DND-41 (cell line): ENCODE results near the gene JMJD1C.

ENCODE experiments used
- ATAC-seq: fragments of 200-7000 bp; cut with Tn5 transposase; 3 replicates; pipeline ENCODE4 v1.9.1; 2021; ENCODE audit warnings: low read depth; ENCODE audit not compliant: insufficient read depth
- DNase-seq: peaks from one replicate; pipeline ENCODE4 v3.0.0-alpha.2; 2020
- H2AFZ ChIP-seq: 2 replicates; pipeline ENCODE4 v1.6.0; 2012; ENCODE audit warnings: low read depth, low read length
- H3K27ac ChIP-seq: 2 replicates; pipeline ENCODE4 v1.5.1; 2012; ENCODE audit warnings: low read length, inconsistent platforms
- H3K27me3 ChIP-seq: fragments of 200-600 bp; sonication (generic); 2 replicates; pipeline ENCODE4 v1.6.0; 2012; ENCODE audit warnings: low read length, mild to moderate bottlenecking, inconsistent platforms; ENCODE audit not compliant: insufficient read depth, poor library complexity
- H3K36me3 ChIP-seq: 2 replicates; pipeline ENCODE4 v1.5.1; 2012; ENCODE audit warnings: low read length, inconsistent platforms; ENCODE audit not compliant: insufficient read depth
- H3K4me1 ChIP-seq: 2 replicates; pipeline ENCODE4 v1.5.1; 2012; ENCODE audit warnings: mild to moderate bottlenecking, low read length; ENCODE audit not compliant: insufficient read depth
- H3K4me2 ChIP-seq: 2 replicates; pipeline ENCODE4 v1.6.0; 2012; ENCODE audit warnings: mild to moderate bottlenecking, moderate library complexity, low read length, inconsistent platforms; ENCODE audit not compliant: insufficient read depth
- H3K4me3 ChIP-seq, 2 experiments: fragments of 200-600 bp in 1 of 2; shearing (Covaris generic) in 1 of 2; 2 replicates each; pipeline ENCODE4 v1.5.1; 2012 to 2016; ENCODE audit warnings: inconsistent platforms in 2 of 2, low read length in 2 of 2, mild to moderate bottlenecking in 2 of 2, low read depth in 1 of 2, moderate library complexity in 1 of 2
- H3K79me2 ChIP-seq: 2 replicates; pipeline ENCODE4 v1.6.0; 2012; ENCODE audit warnings: low read length, inconsistent platforms; ENCODE audit not compliant: insufficient read depth
- H3K9ac ChIP-seq: 2 replicates; pipeline ENCODE4 v1.6.0; 2012; ENCODE audit warnings: low read depth, mild to moderate bottlenecking, inconsistent platforms, low read length, moderate library complexity
- H3K9me3 ChIP-seq: 2 replicates; pipeline ENCODE4 v1.5.1; 2012; ENCODE audit warnings: low read length, moderate library complexity, mild to moderate bottlenecking, inconsistent platforms; ENCODE audit not compliant: insufficient read depth, severe bottlenecking
- H4K20me1 ChIP-seq: 2 replicates; pipeline ENCODE4 v1.6.0; 2012; ENCODE audit warnings: low read length; ENCODE audit not compliant: insufficient read depth
- CTCF ChIP-seq: IDR thresholded peaks from 2 replicates; pipeline ENCODE4 v1.5.1; 2012; ENCODE audit warnings: borderline replicate concordance, low read length, moderate library complexity, mild to moderate bottlenecking; ENCODE audit not compliant: poor library complexity, severe bottlenecking; ENCODE audit errors: extremely low read depth
- EZH2 ChIP-seq: IDR thresholded peaks from 3 replicates; pipeline ENCODE4 v1.6.1; 2012; ENCODE audit warnings: borderline replicate concordance, low read depth, mild to moderate bottlenecking, moderate library complexity, low read length, inconsistent platforms; ENCODE audit not compliant: severe bottlenecking

JMJD1C gene

DNA sequence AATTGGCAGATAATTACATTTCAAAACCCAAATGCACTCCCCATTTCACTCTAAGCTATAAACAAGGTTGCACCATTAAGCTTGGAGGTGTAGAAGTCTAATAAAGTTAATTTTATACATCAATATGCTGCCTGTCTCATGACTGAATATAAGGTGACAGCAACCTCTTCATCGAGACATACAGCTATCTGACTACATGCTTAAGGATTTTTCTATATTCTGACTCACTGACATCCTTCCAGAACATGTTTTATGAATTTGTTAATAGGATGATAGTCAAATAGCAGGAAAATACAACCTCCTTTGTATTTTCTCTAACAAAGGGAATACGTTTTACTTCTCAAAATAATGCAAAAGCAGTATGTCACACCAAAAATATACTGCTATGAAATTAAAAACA is 256.1 kb downstream of the JMJD1C start:
- Histone ChIP-seq H3K4me1 (no peaks in the 10 kb centered on the region), H4K20me1 (peaks cover 15% of the 10 kb centered on the region), H3K4me3 (no peak overlapping the region), H3K9me3 (no peaks in the 10 kb centered on the region), H3K79me2 (peaks cover 44% of the 10 kb centered on the region), H3K27ac (no peak overlapping the region), H2AFZ (no peak overlapping the region), H3K9ac (no peak overlapping the region), H3K36me3 (peaks cover 89% of the 10 kb centered on the region), H3K27me3 (no peaks in the 10 kb centered on the region), H3K4me2 (no peak overlapping the region)
- TF ChIP-seq EZH2, result no peak
- TF ChIP-seq CTCF, result no peak
- no peak for DNase-seq
- no peak for ATAC-seq

DNA sequence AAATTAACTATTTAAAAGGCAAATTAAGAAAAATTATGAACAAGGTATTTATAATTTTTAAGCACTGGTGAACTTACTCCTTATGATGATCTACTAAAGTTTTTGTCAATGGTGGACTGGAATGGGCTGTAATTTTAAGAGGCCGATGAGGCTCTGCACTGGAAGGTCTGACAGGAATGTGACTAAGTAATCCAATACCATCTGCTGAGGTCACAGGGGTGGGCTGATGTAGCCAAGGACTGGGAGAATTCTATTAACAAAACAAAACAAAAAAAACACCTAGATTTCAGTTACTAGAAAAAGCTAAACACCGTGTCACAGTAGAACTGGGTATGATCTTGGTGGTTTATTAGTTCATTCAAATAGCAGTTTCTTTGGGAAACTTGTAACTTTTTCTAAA is 256.8 kb downstream of the JMJD1C start:
- Histone ChIP-seq H3K79me2 (peaks cover 41% of the 10 kb centered on the region), H3K9me3 (no peaks in the 10 kb centered on the region), H4K20me1 (peaks cover 15% of the 10 kb centered on the region), H3K4me3 (no peak overlapping the region), H3K27ac (no peak overlapping the region), H3K9ac (no peak overlapping the region), H3K4me1 (no peaks in the 10 kb centered on the region), H3K27me3 (no peaks in the 10 kb centered on the region), H3K4me2 (no peak overlapping the region), H3K36me3 (peaks cover 89% of the 10 kb centered on the region), H2AFZ (no peak overlapping the region)
- TF ChIP-seq CTCF (no peak), EZH2 (no peak)
- DNase-seq, result no peak
- no peak for ATAC-seq

DNA sequence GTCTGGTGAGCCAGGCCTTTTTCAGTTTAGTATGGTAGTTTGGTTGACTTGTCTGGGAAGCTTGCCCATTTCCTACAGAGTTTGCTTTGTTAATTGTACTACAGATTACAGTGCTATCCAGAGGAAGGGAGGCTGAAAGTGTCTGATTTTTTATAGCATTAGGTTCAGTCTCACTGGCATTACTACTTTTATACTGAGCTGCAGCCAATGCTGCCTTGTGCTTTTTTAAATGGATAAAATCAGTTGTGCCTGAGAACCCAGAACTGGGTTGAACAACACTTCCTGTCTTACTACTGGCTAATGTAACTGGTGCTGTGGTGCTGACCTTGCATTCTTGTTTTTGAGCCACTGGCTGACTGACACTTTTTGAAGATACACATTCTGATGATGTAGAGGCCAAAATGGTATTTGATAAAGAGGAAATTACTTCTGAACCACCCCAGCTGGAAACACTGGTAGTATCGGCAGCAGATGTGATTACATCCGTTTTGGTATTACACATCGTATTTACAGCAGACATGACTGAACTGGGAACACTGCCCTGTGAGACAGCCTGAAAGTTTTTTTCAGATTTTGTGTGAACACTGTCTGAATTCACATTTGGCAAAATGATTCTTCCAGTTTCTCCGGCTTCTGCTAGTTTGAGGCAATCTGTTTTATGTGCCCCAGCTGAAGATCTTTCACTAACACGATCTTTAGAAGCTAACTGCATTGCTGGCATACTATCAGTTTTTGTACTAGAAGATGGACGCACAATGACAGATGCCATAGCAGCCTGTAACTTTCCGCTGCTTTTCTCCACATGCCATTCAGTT is 258.6 kb downstream of the JMJD1C start:
- peaks cover 12% of the 10 kb centered on the region for H4K20me1 ChIP-seq
- no peak for DNase-seq
- no peaks in the 10 kb centered on the region for H3K27me3 ChIP-seq
- H3K9me3 ChIP-seq, result no peaks in the 10 kb centered on the region
- H3K79me2 ChIP-seq, result peaks cover 30% of the 10 kb centered on the region
- no peak overlapping the region for H3K4me2 ChIP-seq
- no peak overlapping the region for H3K4me3 ChIP-seq
- H3K36me3 ChIP-seq, result peaks cover 85% of the 10 kb centered on the region
- ATAC-seq, result no peak
- H2AFZ ChIP-seq, result no peak overlapping the region
- no peak overlapping the region for H3K9ac ChIP-seq
- TF ChIP-seq CTCF, result no peak
- TF ChIP-seq EZH2, result no peak
- H3K4me1 ChIP-seq, result no peaks in the 10 kb centered on the region
- no peak overlapping the region for H3K27ac ChIP-seq
